Hepatocyte (in vitro differentiated cells): ENCODE measurements around the gene ZSWIM4. TPM values are rescaled to one million over a fixed set of nuclear protein-coding genes. Genes with fewer than 3 reads are reported as not detected.

Experiments used
- DNase-seq: peaks from one replicate; pipeline ENCODE4 v3.0.0-alpha.2; 2016; ENCODE audit warnings: low spot score
- H2AFZ ChIP-seq: fragments of 200-600 bp; sonication (generic); 2 replicates; pipeline ENCODE4 v1.6.0; 2016; ENCODE audit warnings: antibody characterized with exemption, mild to moderate bottlenecking
- H3K27ac ChIP-seq: fragments of 200-600 bp; sonication (generic); 2 replicates; pipeline ENCODE4 v1.5.1; 2016; ENCODE audit warnings: mild to moderate bottlenecking
- H3K27me3 ChIP-seq: fragments of 200-600 bp; sonication (generic); 2 replicates; pipeline ENCODE4 v1.6.1; 2016
- H3K36me3 ChIP-seq: fragments of 200-600 bp; sonication (generic); replicated peaks from 2 replicates; pipeline ENCODE4 v1.5.1; 2016; ENCODE audit warnings: low read depth; ENCODE audit not compliant: insufficient read depth
- H3K4me1 ChIP-seq: fragments of 200-600 bp; sonication (generic); 2 replicates; pipeline ENCODE4 v1.5.1; 2016; ENCODE audit warnings: mild to moderate bottlenecking, moderate library complexity; ENCODE audit not compliant: insufficient read depth
- H3K4me2 ChIP-seq: fragments of 200-600 bp; sonication (generic); 2 replicates; pipeline ENCODE4 v1.6.0; 2016
- H3K4me3 ChIP-seq: fragments of 200-600 bp; sonication (generic); 2 replicates; pipeline ENCODE4 v1.5.1; 2016; ENCODE audit warnings: mild to moderate bottlenecking
- H3K79me2 ChIP-seq: fragments of 200-600 bp; sonication (generic); 2 replicates; pipeline ENCODE4 v1.6.0; 2017; ENCODE audit warnings: mild to moderate bottlenecking
- H3K9me2 ChIP-seq: fragments of 200-600 bp; sonication (generic); replicated peaks from 2 replicates; pipeline ENCODE4 v1.6.0; 2017; ENCODE audit warnings: mild to moderate bottlenecking; ENCODE audit not compliant: insufficient read depth
- H3K9me3 ChIP-seq: fragments of 200-600 bp; sonication (generic); 2 replicates; pipeline ENCODE4 v1.5.1; 2016; ENCODE audit warnings: low read depth, mild to moderate bottlenecking
- H4K20me1 ChIP-seq: fragments of 200-600 bp; sonication (generic); 2 replicates; pipeline ENCODE4 v1.6.0; 2016; ENCODE audit warnings: mild to moderate bottlenecking; ENCODE audit not compliant: insufficient read depth, poor library complexity, severe bottlenecking
- EZH2 ChIP-seq: fragments of 200-600 bp; sonication (generic); IDR thresholded peaks from 2 replicates; pipeline ENCODE4 v1.6.1; 2016; ENCODE audit warnings: antibody characterized with exemption, mild to moderate bottlenecking, borderline replicate concordance
- EZH2phosphoT487 ChIP-seq: fragments of 200-600 bp; sonication (generic); IDR thresholded peaks from one replicate; pipeline ENCODE4 v1.6.1; 2018; ENCODE audit warnings: antibody characterized with exemption, mild to moderate bottlenecking, low read depth, moderate library complexity; ENCODE audit not compliant: unreplicated experiment, severe bottlenecking
- WGBS: methylation state at CpG from one replicate; pipeline ENCODE4 v1.1.6; 2016; ENCODE audit warnings: low lambda C conversion rate; ENCODE audit errors: missing lambda C conversion rate; 5-methylcytosine and 5-hydroxymethylcytosine counted together
- polyA plus RNA-seq: library from polyadenylated mRNA; unstranded; fragments of >200 nt; fragmentation: Nextera tagmentation; extraction: Ambion mirVana; gene quantifications from 2 replicates; pipeline ENCODE4 v1.2.1, GENCODE V29; 2016
- total RNA-seq: library from RNA; depleted of rRNA; stranded (reverse); fragments of >200 nt; gene quantifications from 2 replicates; pipeline ENCODE4 v1.2.3, GENCODE V29; 2014
- TF ChIP-seq, protein P1 (sequence below): fragments of 200-600 bp; sonication (generic); IDR thresholded peaks from 2 replicates; pipeline ENCODE4 v1.5.1; 2016; ENCODE audit warnings: antibody characterized with exemption, mild to moderate bottlenecking; ENCODE audit not compliant: poor library complexity

The ZSWIM4 gene
- total and polyA plus RNA-seq, 2 experiments from 2014 or later: 3.5 to 3.7 TPM

DNA sequence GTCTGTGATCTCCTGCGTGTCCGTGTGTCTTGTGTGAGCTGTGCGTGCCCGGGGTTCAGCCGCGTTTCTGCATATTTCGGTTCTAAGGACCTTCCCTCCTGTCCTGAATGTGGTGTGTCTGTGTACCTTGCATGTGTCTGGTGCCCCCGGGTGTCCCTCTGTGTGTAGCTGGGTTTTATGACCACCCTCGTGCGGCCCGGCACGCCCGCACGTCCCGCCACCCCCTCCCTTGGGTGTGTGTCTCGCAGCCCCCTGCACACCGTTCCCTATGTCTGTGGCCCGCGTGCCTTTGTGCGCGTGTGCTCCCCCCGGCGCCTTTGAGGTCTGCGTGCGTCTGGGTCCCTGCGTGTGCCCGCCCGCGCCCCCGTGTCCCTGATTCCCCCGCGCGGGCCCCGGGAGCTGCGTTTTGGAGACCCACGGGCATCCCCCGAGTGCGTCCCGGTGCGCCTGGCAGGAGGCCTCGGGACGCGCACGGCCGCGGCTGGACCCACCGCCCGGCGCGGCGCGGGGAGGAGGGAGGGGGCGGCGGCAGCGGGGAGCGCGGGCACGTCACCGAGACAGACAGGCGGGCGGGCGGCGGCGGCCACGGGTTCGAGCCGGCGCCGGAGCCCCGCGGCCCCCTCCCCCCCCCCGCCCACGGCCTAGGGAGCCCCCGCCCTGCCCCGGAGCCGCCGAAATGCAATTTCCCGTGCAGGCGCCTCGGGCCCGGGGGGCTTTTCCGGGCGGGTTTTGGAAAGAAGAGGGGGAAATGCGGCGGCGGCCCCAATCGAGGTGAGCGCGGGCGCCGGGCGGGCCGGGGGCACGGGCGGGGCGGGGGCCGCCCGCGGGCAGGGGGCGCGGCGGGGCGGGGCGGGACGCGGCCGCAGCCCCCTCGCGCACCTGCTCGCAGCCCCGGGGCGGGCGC lies 69.7 kb downstream of the ZSWIM4 start:
- peak overlapping the region; percentile 92 for H3K4me3 ChIP-seq
- no peaks in the 10 kb centered on the region for H3K36me3 ChIP-seq
- peaks cover 20% of the 10 kb centered on the region for H3K4me1 ChIP-seq
- H4K20me1 ChIP-seq: no peaks in the 10 kb centered on the region
- no peak overlapping the region for H2AFZ ChIP-seq
- peak overlapping the region; percentile 65 for H3K27ac ChIP-seq
- H3K4me2 ChIP-seq: peak overlapping the region; percentile 96
- H3K9me3 ChIP-seq: no peaks in the 10 kb centered on the region
- no peaks in the 10 kb centered on the region for H3K27me3 ChIP-seq
- peaks cover 5% of the 10 kb centered on the region for H3K79me2 ChIP-seq
- no peaks in the 10 kb centered on the region for H3K9me2 ChIP-seq
- 28% methylated on average over 17 of the region's 113 CpGs for WGBS
- peak; percentile 27 for DNase-seq
- TF ChIP-seq, protein P1, sequence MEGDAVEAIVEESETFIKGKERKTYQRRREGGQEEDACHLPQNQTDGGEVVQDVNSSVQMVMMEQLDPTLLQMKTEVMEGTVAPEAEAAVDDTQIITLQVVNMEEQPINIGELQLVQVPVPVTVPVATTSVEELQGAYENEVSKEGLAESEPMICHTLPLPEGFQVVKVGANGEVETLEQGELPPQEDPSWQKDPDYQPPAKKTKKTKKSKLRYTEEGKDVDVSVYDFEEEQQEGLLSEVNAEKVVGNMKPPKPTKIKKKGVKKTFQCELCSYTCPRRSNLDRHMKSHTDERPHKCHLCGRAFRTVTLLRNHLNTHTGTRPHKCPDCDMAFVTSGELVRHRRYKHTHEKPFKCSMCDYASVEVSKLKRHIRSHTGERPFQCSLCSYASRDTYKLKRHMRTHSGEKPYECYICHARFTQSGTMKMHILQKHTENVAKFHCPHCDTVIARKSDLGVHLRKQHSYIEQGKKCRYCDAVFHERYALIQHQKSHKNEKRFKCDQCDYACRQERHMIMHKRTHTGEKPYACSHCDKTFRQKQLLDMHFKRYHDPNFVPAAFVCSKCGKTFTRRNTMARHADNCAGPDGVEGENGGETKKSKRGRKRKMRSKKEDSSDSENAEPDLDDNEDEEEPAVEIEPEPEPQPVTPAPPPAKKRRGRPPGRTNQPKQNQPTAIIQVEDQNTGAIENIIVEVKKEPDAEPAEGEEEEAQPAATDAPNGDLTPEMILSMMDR: no peak

DNA sequence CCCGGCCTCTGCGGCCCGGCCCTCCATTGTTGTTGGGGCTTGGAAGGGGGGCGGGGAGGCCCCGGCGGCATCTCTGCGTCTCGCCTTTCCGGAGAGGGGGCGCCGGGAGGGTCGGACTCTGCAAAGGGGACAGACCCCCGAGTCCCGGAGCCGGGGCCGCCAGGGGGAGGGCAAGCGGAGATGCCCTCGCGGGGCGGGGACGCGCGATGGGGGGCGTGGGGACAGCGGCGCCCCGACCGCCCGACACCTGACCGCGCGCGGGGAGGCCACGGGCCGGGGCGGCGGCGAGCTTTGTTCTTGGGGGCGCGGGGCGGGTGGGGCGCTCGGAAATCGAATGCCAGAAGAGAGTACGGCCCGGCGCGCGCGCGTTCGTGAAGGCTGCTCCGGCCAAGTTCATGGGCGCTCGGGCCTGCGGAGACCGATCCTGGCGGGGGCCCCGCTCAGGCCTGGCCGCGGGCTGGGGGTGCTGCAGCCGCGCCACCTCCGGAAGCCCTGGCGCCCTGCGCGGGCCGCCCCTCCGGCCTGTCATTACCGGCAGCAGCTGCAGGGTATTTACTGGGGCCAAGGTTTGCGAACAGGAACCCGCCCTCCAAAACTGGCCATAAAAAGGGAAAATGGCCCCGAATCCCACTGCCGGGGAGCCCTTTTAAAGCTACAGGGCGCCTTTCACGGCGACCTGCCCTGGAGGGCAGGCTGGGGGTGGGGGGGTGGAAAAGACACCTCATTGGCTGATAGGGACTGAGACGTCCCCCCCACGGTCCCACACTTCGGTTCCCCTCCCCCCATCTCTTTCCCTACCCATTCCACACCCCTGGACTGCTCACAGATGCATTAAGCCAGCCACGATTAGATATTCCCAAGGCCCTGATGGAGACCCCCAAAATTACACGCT lies 70.6 kb downstream of the ZSWIM4 start:
- DNase-seq: no peak
- Histone ChIP-seq H3K27me3 (no peaks in the 10 kb centered on the region), H3K9me3 (no peaks in the 10 kb centered on the region), H4K20me1 (no peaks in the 10 kb centered on the region), H3K4me3 (peak overlapping the region; percentile 92), H2AFZ (peak overlapping the region; percentile 73), H3K9me2 (no peaks in the 10 kb centered on the region), H3K27ac (peak overlapping the region; percentile 34), H3K4me1 (peaks cover 20% of the 10 kb centered on the region), H3K4me2 (peak overlapping the region; percentile 96), H3K36me3 (no peaks in the 10 kb centered on the region), H3K79me2 (peaks cover 5% of the 10 kb centered on the region)
- TF ChIP-seq, protein P1: no peak
- no peak for TF ChIP-seq EZH2
- TF ChIP-seq EZH2phosphoT487: no peak
- 7% methylated on average over 28 of the region's 82 CpGs for WGBS

DNA sequence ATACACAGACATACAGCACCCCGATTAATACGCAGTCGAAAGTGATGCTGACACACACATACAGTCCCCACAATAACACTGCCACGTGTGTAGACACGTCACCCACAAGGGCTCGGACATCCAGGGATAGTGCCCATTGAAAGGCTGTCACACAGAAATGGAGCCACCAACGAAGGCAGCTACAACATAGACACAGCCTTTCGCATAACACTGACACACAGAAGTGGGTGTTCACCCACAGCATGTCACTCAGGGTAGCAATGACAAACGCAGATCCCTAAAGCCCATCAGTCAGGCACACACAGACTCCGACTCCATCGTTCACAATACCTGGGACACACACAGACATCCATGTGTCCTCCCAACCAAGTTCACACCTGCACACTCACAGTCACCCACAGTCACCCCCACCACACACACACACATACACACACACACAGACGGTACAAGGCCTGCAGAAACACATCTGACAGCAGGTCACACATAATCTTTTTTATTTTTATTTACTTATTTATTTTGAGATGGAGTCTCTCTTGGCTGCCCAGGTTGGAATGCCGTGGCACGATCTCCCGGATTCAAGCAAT lies 71.3 kb downstream of the ZSWIM4 start:
- no peak overlapping the region for H2AFZ ChIP-seq
- peaks cover 5% of the 10 kb centered on the region for H3K79me2 ChIP-seq
- no peaks in the 10 kb centered on the region for H3K27me3 ChIP-seq
- WGBS: 84% methylated on average over 15 of the region's 15 CpGs
- H3K36me3 ChIP-seq: no peaks in the 10 kb centered on the region
- TF ChIP-seq, protein P1: no peak
- TF ChIP-seq EZH2: no peak
- no peak for TF ChIP-seq EZH2phosphoT487
- peaks cover 14% of the 10 kb centered on the region for H3K4me1 ChIP-seq
- H3K9me3 ChIP-seq: no peaks in the 10 kb centered on the region
- H3K9me2 ChIP-seq: no peaks in the 10 kb centered on the region
- peak overlapping the region; percentile 92 for H3K4me3 ChIP-seq
- DNase-seq: peak; percentile 1
- peak overlapping the region; percentile 34 for H3K27ac ChIP-seq
- H4K20me1 ChIP-seq: no peaks in the 10 kb centered on the region
- H3K4me2 ChIP-seq: peak overlapping the region; percentile 96
